GM12891 (cell line): ENCODE data around the gene CACHD1.
"Not testable (repeated sequence)": the region's sequence is repeated elsewhere in the genome, so short reads cannot be mapped to it uniquely, and the experiment has no call there.

ENCODE experiments used
- DNase-seq: peaks from one replicate; pipeline ENCODE4 v3.0.0; 2011; ENCODE audit warnings: low spot score; ENCODE audit not compliant: insufficient read length
- FAIRE-seq: peaks from 2 replicates; lab custom pipeline; 2011; peaks lifted over from hg19 to GRCh38; lab: Jason Lieb, UNC
- PAX5 ChIP-seq: IDR thresholded peaks from 2 replicates; pipeline ENCODE4 v1.6.1; 2011; ENCODE audit warnings: low read length, moderate library complexity, mild to moderate bottlenecking; ENCODE audit not compliant: insufficient read depth, severe bottlenecking
- POLR2A ChIP-seq: IDR thresholded peaks from 2 replicates; pipeline ENCODE4 v1.6.1; 2011; ENCODE audit warnings: low read depth, low read length, control low read depth
- POLR2AphosphoS5 ChIP-seq: IDR thresholded peaks from 2 replicates; pipeline ENCODE4 v1.6.1; 2011; ENCODE audit warnings: low read depth, low read length, control low read depth
- POU2F2 ChIP-seq: IDR thresholded peaks from 2 replicates; pipeline ENCODE4 v1.6.1; 2011; ENCODE audit warnings: low read depth, mild to moderate bottlenecking, control low read depth, low read length, moderate library complexity
- SPI1 ChIP-seq: IDR thresholded peaks from 2 replicates; pipeline ENCODE4 v1.6.1; 2011; ENCODE audit warnings: low read depth, low read length, control low read depth
- TAF1 ChIP-seq: IDR thresholded peaks from 2 replicates; pipeline ENCODE4 v1.6.1; 2011; ENCODE audit warnings: low read depth, low read length, control low read depth

Gene CACHD1

DNA sequence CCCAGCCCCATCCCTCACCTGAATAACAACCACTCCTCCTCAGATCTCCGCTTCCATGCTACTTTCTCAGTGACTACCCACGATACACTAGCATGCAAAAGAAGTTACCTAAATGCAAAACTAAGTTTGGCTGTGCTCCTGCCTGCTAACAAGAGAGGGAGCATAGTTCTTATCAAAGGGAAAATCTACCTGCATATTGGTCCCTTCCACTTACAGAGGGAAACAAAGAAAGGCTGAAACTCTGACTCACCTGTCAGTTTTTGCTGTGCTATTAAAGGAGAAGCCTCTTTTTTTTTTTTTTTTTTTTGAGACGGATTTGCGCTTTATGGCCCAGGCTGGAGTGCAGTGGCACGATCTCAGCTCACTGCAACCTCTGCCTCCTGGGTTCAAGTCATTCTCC lies 231.1 kb downstream of the CACHD1 start:
- no peak for TF ChIP-seq POU2F2
- no peak for TF ChIP-seq POLR2AphosphoS5
- no peak for TF ChIP-seq SPI1
- no peak for TF ChIP-seq POLR2A
- no peak for TF ChIP-seq TAF1
- no peak for TF ChIP-seq PAX5
- FAIRE-seq (no peak), DNase-seq (no peak)

DNA sequence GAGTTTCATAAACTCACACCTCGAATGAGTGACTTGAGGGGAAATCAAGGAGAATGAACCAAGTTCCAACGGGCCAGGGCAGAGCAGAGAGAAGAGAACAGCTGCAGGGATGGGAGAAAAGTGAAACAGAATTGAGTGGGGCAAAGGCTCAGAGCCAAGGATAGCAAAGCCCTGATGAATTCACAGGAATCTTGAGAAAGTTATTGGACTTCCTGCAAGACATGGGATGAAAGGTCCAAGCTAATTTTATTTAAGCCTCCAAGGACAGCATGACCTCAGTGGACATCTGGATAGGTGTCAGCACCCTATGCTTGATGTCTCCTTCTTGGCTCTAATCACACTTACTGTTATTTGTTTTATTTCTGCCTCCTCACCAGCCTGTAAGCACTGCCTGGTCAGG lies 232.0 kb downstream of the CACHD1 start:
- DNase-seq: no peak
- no peak for FAIRE-seq

DNA sequence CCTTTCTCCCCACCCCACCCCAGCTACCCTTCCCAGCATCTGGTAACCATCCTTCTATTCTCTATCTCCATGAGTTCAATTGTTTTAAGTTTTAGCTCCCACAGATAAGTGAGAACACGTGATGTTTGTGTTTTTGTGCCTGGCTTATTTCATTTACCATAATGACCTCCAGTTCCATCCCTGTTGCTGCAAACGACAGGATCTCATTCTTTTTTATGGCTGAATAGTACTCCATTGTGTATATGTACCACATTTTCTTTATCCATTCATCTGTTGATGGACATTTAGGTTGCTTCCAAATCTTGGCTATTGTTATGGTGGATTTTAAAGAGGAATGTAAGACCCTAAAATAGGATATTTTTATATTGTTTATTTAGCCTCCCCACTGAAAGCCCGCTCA lies 232.7 kb downstream of the CACHD1 start:
- FAIRE-seq, DNase-seq: not testable (repeated sequence)

More for the DNA sequence above, 232.0 kb downstream of the CACHD1 start:
- no peak for TF ChIP-seq POLR2AphosphoS5
- no peak for TF ChIP-seq SPI1
- TF ChIP-seq TAF1: no peak
- no peak for TF ChIP-seq PAX5
- no peak for TF ChIP-seq POU2F2
- no peak for TF ChIP-seq POLR2A

DNA sequence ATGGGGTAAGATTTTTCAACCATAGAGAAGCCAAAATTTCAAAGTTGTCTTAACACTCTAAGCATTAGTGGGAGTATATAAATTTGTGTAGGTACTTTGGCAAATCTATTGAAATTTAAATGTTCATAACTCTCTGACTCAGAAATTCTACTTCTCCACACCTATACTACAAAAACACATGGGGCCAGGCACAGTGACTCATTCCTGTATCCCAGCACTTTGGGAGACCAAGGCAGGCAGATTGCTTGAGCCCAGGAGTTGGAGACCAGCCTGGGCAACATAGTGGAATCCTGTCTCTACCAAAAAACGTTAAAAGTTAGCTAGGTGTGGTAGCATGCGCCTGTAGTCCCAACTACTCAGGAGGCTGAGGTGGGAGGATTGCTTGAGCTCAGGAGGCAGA lies 233.7 kb downstream of the CACHD1 start:
- no peak for FAIRE-seq
- DNase-seq: no peak
- no peak for TF ChIP-seq POU2F2
- TF ChIP-seq TAF1: no peak
- no peak for TF ChIP-seq SPI1
- no peak for TF ChIP-seq POLR2A
- no peak for TF ChIP-seq POLR2AphosphoS5
- TF ChIP-seq PAX5: no peak

DNA sequence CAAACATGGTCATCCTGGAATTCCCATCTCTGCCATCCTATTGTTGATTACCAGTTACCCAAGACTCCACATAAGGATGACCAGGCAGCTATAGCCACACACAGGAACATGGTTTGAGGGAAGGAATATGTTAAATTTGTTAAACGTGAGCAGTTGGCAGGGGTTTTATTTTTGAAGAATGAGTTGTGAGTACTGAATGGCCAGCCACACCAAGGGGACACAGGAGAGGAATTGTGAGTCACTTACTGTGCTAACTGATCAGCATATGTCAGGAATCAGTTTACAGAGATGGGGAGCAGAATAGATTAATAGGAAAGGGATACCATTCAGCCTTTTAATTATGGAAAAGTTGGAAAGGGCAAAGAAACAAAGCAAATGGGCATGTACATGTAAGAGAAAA lies 235.7 kb downstream of the CACHD1 start:
- DNase-seq: no peak
- no peak for TF ChIP-seq POLR2AphosphoS5
- TF ChIP-seq POLR2A: no peak
- TF ChIP-seq SPI1: no peak
- TF ChIP-seq PAX5: no peak
- no peak for TF ChIP-seq TAF1
- no peak for FAIRE-seq

DNA sequence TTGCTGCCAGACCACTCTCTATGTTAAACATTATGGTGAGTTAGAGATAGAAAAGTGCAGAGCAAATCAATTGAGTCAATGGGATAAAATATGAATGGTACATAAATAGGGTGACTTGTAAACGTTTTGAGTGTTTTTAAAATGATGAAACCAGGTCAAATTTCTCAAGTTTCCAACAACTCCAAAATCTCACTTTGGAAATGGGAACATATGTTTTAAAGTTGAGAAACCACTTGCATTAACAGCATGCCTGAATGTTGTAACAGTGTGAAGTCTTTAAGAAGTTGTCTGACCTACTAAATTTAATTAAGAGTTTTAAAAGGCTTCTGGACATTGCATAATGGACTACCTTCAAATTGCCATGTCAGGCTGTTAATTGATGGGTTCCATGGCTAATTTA lies 241.3 kb downstream of the CACHD1 start:
- TF ChIP-seq POLR2AphosphoS5 (no peak), PAX5 (no peak), POLR2A (no peak), POU2F2 (no peak), TAF1 (no peak), SPI1 (no peak)
- FAIRE-seq (no peak), DNase-seq (no peak)

DNA sequence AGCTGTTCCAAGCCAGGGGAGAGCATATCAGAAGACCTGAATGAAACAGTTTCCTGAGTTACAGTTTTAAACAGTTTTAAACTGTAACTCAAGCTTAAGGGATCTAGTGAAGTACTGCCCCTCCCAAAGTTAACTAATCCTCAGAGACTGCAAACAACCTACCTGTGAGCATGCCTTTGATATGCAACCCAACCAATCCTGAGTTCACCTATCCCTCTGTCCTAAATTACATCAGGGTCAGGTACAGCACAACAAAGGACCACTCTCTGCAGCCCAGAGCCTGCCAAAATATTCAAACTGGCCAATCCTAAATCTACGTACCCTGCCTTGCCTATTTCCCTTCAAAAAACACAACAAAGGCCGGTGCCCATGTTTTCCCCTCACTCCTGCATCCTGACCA lies 242.1 kb downstream of the CACHD1 start:
- TF ChIP-seq TAF1 (no peak), PAX5 (no peak), POLR2A (no peak), SPI1 (no peak), POU2F2 (no peak), POLR2AphosphoS5 (no peak)
- FAIRE-seq: no peak
- DNase-seq: no peak

DNA sequence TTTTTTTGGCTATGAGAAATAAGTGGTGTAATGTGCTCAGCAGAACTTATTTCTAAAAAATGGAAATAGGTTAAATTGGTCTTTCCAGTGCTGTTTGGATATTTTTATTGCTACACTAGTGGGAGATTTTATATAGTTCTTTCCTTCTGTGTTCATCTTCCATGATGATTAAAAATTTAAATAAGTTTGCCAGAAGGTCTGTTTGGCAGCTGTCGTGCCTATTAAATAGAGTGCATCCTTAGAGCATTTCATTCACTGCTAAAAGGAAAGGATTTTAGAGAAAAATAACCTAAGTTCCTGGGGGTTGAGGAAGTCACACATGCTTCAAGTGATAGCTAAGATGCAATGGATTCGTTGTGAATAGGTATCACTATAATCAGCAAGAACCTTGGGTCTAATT lies 245.3 kb downstream of the CACHD1 start:
- no peak for FAIRE-seq
- no peak for TF ChIP-seq TAF1
- no peak for TF ChIP-seq POLR2AphosphoS5
- TF ChIP-seq PAX5: no peak
- no peak for TF ChIP-seq POU2F2
- TF ChIP-seq SPI1: no peak
- no peak for TF ChIP-seq POLR2A
- DNase-seq: no peak

DNA sequence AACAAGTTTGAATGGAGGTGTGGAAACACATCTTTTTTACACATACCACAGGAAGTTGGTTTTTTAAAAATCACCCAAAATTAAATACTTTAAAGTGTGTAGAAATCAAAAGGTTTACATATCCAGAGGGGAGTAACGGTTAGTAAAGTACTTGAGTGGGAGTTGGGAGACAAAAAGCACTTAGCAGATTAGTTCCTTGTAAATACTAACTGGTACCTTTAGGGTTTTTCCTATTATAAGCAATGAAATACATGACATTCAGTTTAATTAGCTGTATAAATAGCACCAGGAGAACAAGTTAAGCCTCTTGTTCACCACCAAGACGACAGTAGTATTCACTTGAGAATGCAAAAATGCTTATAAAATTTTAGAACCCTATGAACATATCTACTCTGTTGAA lies 251.2 kb downstream of the CACHD1 start:
- TF ChIP-seq SPI1: no peak
- no peak for DNase-seq
- FAIRE-seq: no peak

DNA sequence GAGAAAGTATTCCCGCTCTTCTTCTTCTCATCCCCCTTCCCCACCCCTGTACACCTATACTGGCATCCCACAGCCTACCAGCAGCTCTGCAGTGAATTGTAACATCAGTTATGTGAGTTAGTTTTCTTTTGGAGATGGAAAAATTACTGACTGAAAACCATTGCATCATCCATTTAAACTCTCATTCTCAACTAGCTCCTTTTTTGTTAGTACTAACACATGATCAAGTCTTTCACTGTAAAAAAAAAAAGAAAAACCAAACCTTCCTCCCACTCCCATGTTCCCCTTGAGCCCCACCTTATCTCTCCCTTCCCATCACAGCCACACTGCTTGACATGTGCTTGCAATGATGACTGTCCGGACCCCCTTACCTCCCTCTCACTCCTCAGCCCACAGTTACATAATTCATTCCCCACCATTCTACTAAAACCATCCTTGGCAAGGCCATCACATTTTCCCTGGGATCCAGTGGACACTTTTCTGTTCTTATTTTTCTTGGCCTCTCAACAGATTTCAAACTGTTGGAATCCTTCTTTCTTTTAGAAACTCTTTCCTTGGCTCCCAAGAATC lies 251.7 kb downstream of the CACHD1 start:
- no peak for TF ChIP-seq POU2F2
- TF ChIP-seq POLR2AphosphoS5: no peak
- no peak for TF ChIP-seq PAX5
- TF ChIP-seq SPI1: no peak
- TF ChIP-seq TAF1: no peak
- no peak for TF ChIP-seq POLR2A
- no peak for FAIRE-seq
- no peak for DNase-seq

DNA sequence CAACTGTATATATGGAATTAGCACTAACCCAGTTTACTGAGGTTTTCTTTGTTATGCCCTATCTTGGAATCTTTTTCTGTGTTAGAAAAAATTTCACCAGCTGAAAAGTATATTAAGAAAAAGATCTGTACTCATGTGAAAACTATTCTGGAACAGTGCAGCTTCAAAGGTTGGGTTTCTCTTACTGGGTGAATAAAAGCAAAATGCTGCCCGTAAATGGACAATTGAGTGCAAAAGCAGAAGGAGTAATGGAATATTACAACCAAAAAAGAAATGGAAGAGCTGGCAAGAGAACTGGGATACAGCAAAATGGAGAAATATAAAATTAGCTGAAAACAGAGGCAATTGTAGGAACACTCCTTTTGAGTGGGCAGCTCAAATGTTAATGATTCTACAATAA lies 257.9 kb downstream of the CACHD1 start:
- TF ChIP-seq POU2F2 (no peak), SPI1 (no peak)
- FAIRE-seq (no peak), DNase-seq (no peak)
